GM23248 (cell line): ENCODE measurements around the gene SUPT3H.

Source experiments
- EZH2 ChIP-seq: fragments of 200-600 bp; sonication (generic); IDR thresholded peaks from 2 replicates; pipeline ENCODE4 v1.6.1; 2018; ENCODE audit warnings: antibody characterized with exemption, mild to moderate bottlenecking; ENCODE audit not compliant: insufficient read depth, poor library complexity, severe bottlenecking
- EZH2phosphoT487 ChIP-seq: fragments of 200-600 bp; sonication (generic); IDR thresholded peaks from 2 replicates; pipeline ENCODE4 v1.6.1; 2018; ENCODE audit warnings: antibody characterized with exemption, moderate library complexity, mild to moderate bottlenecking, low read depth; ENCODE audit not compliant: insufficient read depth

- TF ChIP-seq EZH2phosphoT487 (no peak), EZH2 (no peak)
Measured at GRCh38 chr6:45045253-45045601, 332.5 kb downstream of the SUPT3H start.
